ENCODE data around the gene ATF4. TPM values are rescaled to one million over a fixed set of nuclear protein-coding genes. Genes with fewer than 3 reads are reported as not detected.

Gene ATF4
- total and polyA plus RNA-seq, 2 of the 8 experiments (the other 6 are each of a cell fraction or from before 2014, with no cell fraction given), result 553 to 704 TPM

DNA sequence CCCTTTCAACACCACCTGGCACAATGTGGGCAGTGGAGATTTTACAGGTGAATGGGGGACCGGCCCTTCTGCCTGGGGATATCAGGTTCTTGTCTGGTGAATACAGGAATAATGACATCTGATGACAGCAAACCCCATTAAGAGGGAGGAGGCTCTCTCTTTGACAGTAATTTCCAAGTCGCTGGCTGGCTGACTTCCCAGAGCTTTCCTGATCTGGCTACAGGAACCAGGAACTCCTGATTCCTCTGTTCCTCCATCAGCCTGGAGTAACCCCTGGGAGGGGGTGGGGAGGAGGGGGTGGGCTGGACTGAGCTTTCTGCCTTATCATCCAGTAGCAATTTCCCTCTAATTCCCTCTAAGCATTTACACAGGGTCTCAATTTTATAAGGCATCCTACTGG, 22.0 kb upstream of the ATF4 start:
- H3K23ac ChIP-seq (ENCODE audit: insufficient read length), result no peak overlapping the region
- peaks cover 5 to 8% of the 10 kb centered on the region in 2 experiments; a peak in 3 of 4 replicates for H3K79me2 ChIP-seq (ENCODE audit: control insufficient read depth in 1 of 2, insufficient read depth in 2 of 2, low read length in 2 of 2)
- H2AFZ ChIP-seq (ENCODE audit: low read length), result no peak overlapping the region
- CTCF ChIA-PET (ENCODE audit: partially characterized antibody), result interaction anchor here (1.4 to 19.7 kb wide), 6 partner anchors 15 to 37 kb away, joined by 4 to 361 read pairs (median 56); partner anchors contain the start of gene RPS19BP1
- peaks cover 0 to 54% (median 19%) of the 10 kb centered on the region in 4 experiments; a peak in 6 of 7 replicates for H3K27me3 ChIP-seq (replicated peaks in 1 of 4; ENCODE audit: control insufficient read depth in 3 of 4, extremely low read depth in 1 of 4, insufficient read depth in 3 of 4, low read length in 3 of 4)
- no peak for DNase-seq (ENCODE audit: low read depth in 1 of 2, low spot score in 2 of 2)
- no peak overlapping the region for H3K4me2 ChIP-seq (ENCODE audit: insufficient read depth in 1 of 2, low read depth in 2 of 2, low read length in 2 of 2)
- peaks cover 3 to 9% (median 4%) of the 10 kb centered on the region in 4 experiments; a peak in 6 of 7 replicates for H3K4me1 ChIP-seq (replicated peaks in 1 of 4; ENCODE audit: control insufficient read depth in 3 of 4, insufficient read depth in 4 of 4, low read length in 3 of 4)
- no peak overlapping the region for H2BK15ac ChIP-seq (ENCODE audit: low read length)
- H3K18ac ChIP-seq (ENCODE audit: extremely low read depth, low read length), result no peak overlapping the region
- H2BK120ac ChIP-seq (replicated peaks; ENCODE audit: low read depth, low read length), result no peak overlapping the region
- no peak overlapping the region for H4K8ac ChIP-seq (ENCODE audit: extremely low read depth, insufficient read depth, low read length)
- no peak overlapping the region for H2AK5ac ChIP-seq (ENCODE audit: low read depth, low read length)
- H3K23me2 ChIP-seq (ENCODE audit: low read depth, low read length), result peaks cover 5% of the 10 kb centered on the region
- no peak overlapping the region for H2BK12ac ChIP-seq (ENCODE audit: low read depth, low read length)
- peaks cover 3% of the 10 kb centered on the region; the same call in 1 of the 2 replicates for H3K79me1 ChIP-seq (ENCODE audit: low read depth, low read length)
- TF ChIP-seq SP2 (IDR thresholded peaks at IDR 0.05; ENCODE audit: low read length) (no peak), POLR2AphosphoS5 (IDR thresholded peaks at IDR 0.05; ENCODE audit: low read depth, low read length) (no peak), HDAC6 (IDR thresholded peaks at IDR 0.05; ENCODE audit: low read depth, low read length) (no peak), GABPA (IDR thresholded peaks at IDR 0.05; ENCODE audit: borderline replicate concordance, insufficient read depth, low read length) (no peak), RFX5 (IDR thresholded peaks at IDR 0.05; ENCODE audit: borderline replicate concordance, low read depth, low read length) (no peak), CTBP2 (IDR thresholded peaks at IDR 0.05; ENCODE audit: borderline replicate concordance, insufficient read depth, insufficient read length, low read length) (no peak), SP1 (IDR thresholded peaks at IDR 0.05; ENCODE audit: low read depth, low read length) (no peak), SAP30 (IDR thresholded peaks at IDR 0.05; ENCODE audit: insufficient read depth, insufficient replicate concordance, low read length) (no peak), JUN (IDR thresholded peaks at IDR 0.05; ENCODE audit: low read depth, low read length) (no peak)
- TF ChIP-seq, protein P1, sequence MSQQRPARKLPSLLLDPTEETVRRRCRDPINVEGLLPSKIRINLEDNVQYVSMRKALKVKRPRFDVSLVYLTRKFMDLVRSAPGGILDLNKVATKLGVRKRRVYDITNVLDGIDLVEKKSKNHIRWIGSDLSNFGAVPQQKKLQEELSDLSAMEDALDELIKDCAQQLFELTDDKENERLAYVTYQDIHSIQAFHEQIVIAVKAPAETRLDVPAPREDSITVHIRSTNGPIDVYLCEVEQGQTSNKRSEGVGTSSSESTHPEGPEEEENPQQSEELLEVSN (IDR thresholded peaks at IDR 0.05), result no peak
- H3K36me3 ChIP-seq (ENCODE audit: control insufficient read depth in 2 of 4, insufficient read depth in 4 of 4, low read length in 3 of 4), result no peaks in the 10 kb centered on the region
- no peak overlapping the region for H2BK20ac ChIP-seq (ENCODE audit: low read length)
- no peak overlapping the region for H3K27ac ChIP-seq (ENCODE audit: low read depth, low read length)
- H3K56ac ChIP-seq (replicated peaks; ENCODE audit: insufficient read length, low read depth, low read length), result no peak overlapping the region
- H3K14ac ChIP-seq (ENCODE audit: insufficient read length), result no peak overlapping the region
- no peak overlapping the region for H2BK5ac ChIP-seq (ENCODE audit: low read depth, low read length)
- H3K9ac ChIP-seq (replicated peaks in 1 of 4; ENCODE audit: extremely low read depth in 1 of 4, low read depth in 3 of 4, low read length in 3 of 4), result no peak overlapping the region
- H4K5ac ChIP-seq (ENCODE audit: insufficient read length, low read depth, low read length), result no peak overlapping the region
- peaks cover 5 to 8% of the 10 kb centered on the region in 2 experiments for H4K20me1 ChIP-seq (replicated peaks in 1 of 2; ENCODE audit: control insufficient read depth in 1 of 2, insufficient read depth in 2 of 2, low read length in 2 of 2)
- no peak overlapping the region for H3K4me3 ChIP-seq (ENCODE audit: extremely low read depth in 1 of 4, insufficient read depth in 2 of 4, low read depth in 3 of 4, low read length in 4 of 4)
- POLR2A ChIA-PET (ENCODE audit: partially characterized antibody), result interaction anchor here (0.9 to 2.5 kb wide), 4 partner anchors 19 to 30 kb away, joined by 3 to 10 read pairs (median 6); partner anchors contain the start of gene ATF4
- no peaks in the 10 kb centered on the region for H3K9me3 ChIP-seq (ENCODE audit: insufficient read depth in 2 of 2, low read depth in 1 of 2, low read length in 1 of 2)
- WGBS, 2 experiments (ENCODE audit: extremely low coverage in 1 of 2, insufficient coverage in 1 of 2, insufficient read length in 1 of 2, insufficient replicate concordance in 2 of 2, low coverage in 1 of 2, low lambda C conversion rate in 2 of 2, missing lambda C conversion rate in 1 of 2), result 64% methylated on average over 2 of the region's 2 CpGs; no CpG with 5 or more reads in 1 of the 2 experiments
- no peak overlapping the region for H4K91ac ChIP-seq (replicated peaks; ENCODE audit: insufficient read length, low read length)
- no peak overlapping the region for H3K4ac ChIP-seq (replicated peaks; ENCODE audit: insufficient read length, low read depth, low read length)
- no peak for FAIRE-seq

Data from H1 (cell line).